Kidney (tissue), 14 donors: ENCODE measurements around the gene FHDC1. TPM values are rescaled to one million over a fixed set of nuclear protein-coding genes. Genes with fewer than 3 reads are reported as not detected.

ENCODE experiments used
- DNase-seq, 5 donors: peaks; one replicate each; pipeline ENCODE4 v3.0.0-alpha.2; 2013 to 2020
- FAIRE-seq: peaks from 2 replicates; lab custom pipeline; 2012; peaks lifted over from hg19 to GRCh38; lab: Jason Lieb, UNC
- H3K27ac ChIP-seq, 2 donors: one replicate each; pipeline ENCODE4 v1.7.0; 2013; ENCODE audit warnings: low read depth in 2 of 2, low read length in 2 of 2, inconsistent platforms in 1 of 2
- H3K27me3 ChIP-seq: one replicate; pipeline ENCODE4 v1.7.1; 2013; ENCODE audit warnings: low read length, inconsistent platforms; ENCODE audit not compliant: control insufficient read depth, insufficient read depth
- H3K36me3 ChIP-seq, 3 donors: one replicate each; pipeline versions ENCODE4 v1.7.0 to v1.7.1; 2013; ENCODE audit warnings: low read length in 3 of 3, control low read depth in 1 of 3, inconsistent platforms in 1 of 3; ENCODE audit not compliant: insufficient read depth in 3 of 3, control insufficient read depth in 2 of 3
- H3K4me1 ChIP-seq, 3 donors: one replicate each; pipeline versions ENCODE4 v1.7.0 to v1.7.1; 2013; ENCODE audit warnings: low read length in 3 of 3, inconsistent platforms in 1 of 3, low read depth in 1 of 3; ENCODE audit not compliant: control insufficient read depth in 2 of 3, insufficient read depth in 2 of 3
- H3K4me3 ChIP-seq, 3 donors: one replicate each; pipeline versions ENCODE4 v1.7.0 to v1.8.1; 2013; ENCODE audit warnings: low read length in 3 of 3, control low read depth in 1 of 3, inconsistent platforms in 1 of 3
- H3K9ac ChIP-seq, 3 donors: one replicate each; pipeline versions ENCODE4 v1.7.0 to v1.7.1; 2013; ENCODE audit warnings: low read length in 3 of 3, control low read depth in 1 of 3, inconsistent platforms in 1 of 3
- H3K9me3 ChIP-seq, 3 donors: one replicate each; pipeline versions ENCODE4 v1.7.0 to v1.7.1; 2013; ENCODE audit warnings: low read length in 3 of 3, control low read depth in 1 of 3, inconsistent platforms in 1 of 3; ENCODE audit not compliant: control insufficient read depth in 2 of 3, insufficient read depth in 1 of 3
- CTCF ChIP-seq: IDR thresholded peaks from 3 replicates; pipeline ENCODE4 v1.5.1; 2012; ENCODE audit warnings: mild to moderate bottlenecking, moderate library complexity, borderline replicate concordance; ENCODE audit not compliant: insufficient read depth; ENCODE audit errors: extremely low read depth
- intact Hi-C: fragments of 100-400 bp; cut with DNase I; formaldehyde crosslinking; loops from one replicate; pipeline ENCODE4 v1.11.1; 2022
- polyA plus RNA-seq: library from polyadenylated mRNA; stranded (reverse); fragments of 350-450 nt; fragmentation: Illumina TruSeq; extraction: RNeasy Lipid Tissue Mini Kit (QIAGEN cat#74804); gene quantifications from one replicate; pipeline ENCODE4 v1.2.3, GENCODE V29; 2014; ENCODE audit warnings: low read depth, low replicate concordance; ENCODE audit not compliant: insufficient read depth
- total RNA-seq: library from RNA; stranded (reverse); fragmentation: NEBNext Ultra II Directional; extraction: Animal tissue kit (Norgen Biotek cat#: 25700); gene quantifications from one replicate; pipeline ENCODE4 v1.2.1, GENCODE V29; 2021
- donor health status: control.
- donor health status: control.
- donor health status: control.
- donor health status: control.
- donor health status: control.
- donor health status: DM: yes; HTN: yes; CAD: no.
- donor health status: Normal renal cell carcinoma (clear cell type).

Gene FHDC1
- total and polyA plus RNA-seq, 2 donors from 2014 or later = 1.5 to 5.9 TPM

- H3K27me3 ChIP-seq = no peaks in the 10 kb centered on the region
- H3K4me3 ChIP-seq = no peak overlapping the region
- no peaks in the 10 kb centered on the region for H3K36me3 ChIP-seq
- intact Hi-C loops = no loop called here
- H3K9me3 ChIP-seq = no peaks in the 10 kb centered on the region
- H3K27ac ChIP-seq = no peak overlapping the region
- DNase-seq (no peak), FAIRE-seq (no peak)
- no peak overlapping the region for H3K9ac ChIP-seq
- peaks cover 0 to 6% (median 3%) of the 10 kb centered on the region in 3 donors for H3K4me1 ChIP-seq
- TF ChIP-seq CTCF = no peak
These were observed 14.5 kb downstream of the FHDC1 start for GRCh38 chr4:152950402-152951274.

- peak in 1 of 5 donors; percentile 39 for DNase-seq
- no peaks in the 10 kb centered on the region for H3K36me3 ChIP-seq
- intact Hi-C loops = no loop called here
- H3K9me3 ChIP-seq = no peaks in the 10 kb centered on the region
- no peaks in the 10 kb centered on the region for H3K27me3 ChIP-seq
- no peak overlapping the region for H3K9ac ChIP-seq
- no peak for FAIRE-seq
- no peak overlapping the region for H3K27ac ChIP-seq
- H3K4me3 ChIP-seq = no peak overlapping the region
- peaks cover 0 to 6% (median 3%) of the 10 kb centered on the region in 3 donors for H3K4me1 ChIP-seq
- TF ChIP-seq CTCF = no peak
These were observed 15.2 kb downstream of the FHDC1 start for GRCh38 chr4:152951348-152951747.

DNA sequence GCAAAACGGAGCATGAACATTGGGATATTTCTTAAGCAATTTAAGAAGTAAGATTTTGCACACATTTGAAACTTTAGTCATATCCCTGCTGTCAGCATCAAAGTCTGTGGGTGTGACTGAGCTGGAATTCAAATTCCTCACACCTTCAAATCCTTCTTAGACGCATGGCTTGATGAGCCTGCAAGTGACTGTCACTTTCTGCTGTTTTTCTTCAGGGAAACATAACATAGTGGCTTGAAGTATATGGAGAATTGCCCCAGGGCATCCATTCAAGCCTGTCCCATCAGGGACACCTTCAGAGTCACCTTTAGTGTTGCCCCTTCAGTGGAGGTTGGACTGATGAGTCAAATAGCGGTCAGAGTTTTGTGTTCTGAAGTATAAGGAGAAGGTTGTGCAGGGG is 17.4 kb downstream of the FHDC1 start:
- Histone ChIP-seq H3K27me3 (no peaks in the 10 kb centered on the region), H3K9ac (no peak overlapping the region), H3K27ac (no peak overlapping the region), H3K9me3 (no peaks in the 10 kb centered on the region), H3K4me3 (no peak overlapping the region), H3K4me1 (peaks cover 0 to 20% (median 13%) of the 10 kb centered on the region in 3 donors), H3K36me3 (no peaks in the 10 kb centered on the region)
- intact Hi-C loops = no loop called here
- no peak for FAIRE-seq
- no peak for TF ChIP-seq CTCF
- DNase-seq = no peak
